Measurements from ENCODE around the gene LYPD4.
A peak's percentile ranks its signal among the peaks of the same experiment; 100 is the strongest.
"Not testable (repeated sequence)": the region's sequence is repeated elsewhere in the genome, so short reads cannot be mapped to it uniquely, and the experiment has no call there.

LYPD4 gene

DNA sequence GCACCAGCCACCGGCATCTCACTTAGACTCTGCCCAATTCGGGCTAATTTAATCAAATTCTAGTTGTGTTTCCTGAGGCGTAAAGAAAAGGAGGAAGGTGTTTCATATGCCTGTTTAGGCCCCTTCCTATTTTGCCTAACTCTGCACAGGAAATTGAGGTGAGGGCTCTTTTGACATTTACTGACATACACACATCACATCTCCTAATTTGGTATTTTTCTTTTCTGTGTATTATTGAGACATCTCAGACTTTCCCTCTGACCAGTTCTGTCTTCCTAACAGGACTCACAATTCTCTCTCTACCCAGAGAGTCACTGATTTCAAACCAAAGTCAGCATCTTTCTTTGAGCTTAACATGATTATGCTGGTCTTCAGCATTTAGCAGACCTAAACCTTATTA lies 40.1 kb downstream of the LYPD4 start:
- Mint-ChIP-seq H3K36me3 (no peaks in the 10 kb centered on the region), H3K27me3 (no peaks in the 10 kb centered on the region), H3K9me3 (no peaks in the 10 kb centered on the region), H3K4me1 (peaks cover 33% of the 10 kb centered on the region), H3K4me3 (no peak overlapping the region), H3K27ac (no peak overlapping the region)
- ATAC-seq, result no peak

DNA sequence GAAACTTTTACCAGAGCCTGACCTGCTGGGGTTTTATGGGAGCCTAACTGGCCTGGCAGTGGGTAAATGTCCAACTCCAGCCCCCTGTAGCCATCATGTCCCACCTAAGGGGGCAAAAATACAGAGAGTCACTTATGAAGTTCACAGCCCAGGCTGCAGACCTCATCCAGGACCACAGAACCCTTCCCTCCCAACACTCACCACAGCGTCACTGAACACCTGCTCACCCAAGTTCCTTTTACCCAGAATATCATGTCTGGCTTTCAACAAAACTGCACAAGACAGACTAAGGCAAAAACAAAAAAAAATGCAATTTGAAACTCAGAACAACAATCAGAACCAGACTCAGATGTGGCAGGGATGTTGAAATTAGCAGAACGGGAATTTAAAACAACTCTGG lies 41.7 kb downstream of the LYPD4 start:
- H3K27me3 Mint-ChIP-seq, result no peaks in the 10 kb centered on the region
- no peaks in the 10 kb centered on the region for H3K36me3 Mint-ChIP-seq
- ATAC-seq, result peak; percentile 64
- no peaks in the 10 kb centered on the region for H3K9me3 Mint-ChIP-seq
- no peak overlapping the region for H3K4me3 Mint-ChIP-seq
- peak overlapping the region; percentile 38 for H3K27ac Mint-ChIP-seq
- H3K4me1 Mint-ChIP-seq, result peaks cover 33% of the 10 kb centered on the region

DNA sequence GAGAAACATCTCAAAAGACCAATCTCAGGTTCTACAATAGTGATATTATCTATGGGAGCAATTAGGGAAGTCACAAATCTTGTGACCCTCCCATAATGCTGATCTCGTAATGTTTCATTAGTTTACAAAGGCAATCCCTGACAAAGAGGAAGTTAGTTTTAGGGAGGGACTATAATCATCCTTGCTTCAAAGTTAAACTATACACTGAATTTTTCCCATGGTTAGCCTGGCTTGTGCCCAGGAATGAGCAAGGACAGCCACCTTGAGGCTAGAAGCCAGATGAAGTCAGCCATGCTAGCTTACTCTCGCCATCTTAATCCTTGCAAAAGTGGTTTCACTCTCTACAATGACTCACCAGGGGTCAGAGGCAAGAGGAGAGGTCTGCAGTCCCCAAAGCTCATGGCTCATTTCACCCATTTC lies 42.7 kb downstream of the LYPD4 start:
- no peaks in the 10 kb centered on the region for H3K27me3 Mint-ChIP-seq
- peaks cover 33% of the 10 kb centered on the region for H3K4me1 Mint-ChIP-seq
- peak overlapping the region; percentile 38 for H3K27ac Mint-ChIP-seq
- H3K36me3 Mint-ChIP-seq, result no peaks in the 10 kb centered on the region
- no peak overlapping the region for H3K4me3 Mint-ChIP-seq
- no peaks in the 10 kb centered on the region for H3K9me3 Mint-ChIP-seq
- peak; percentile 41 for ATAC-seq

DNA sequence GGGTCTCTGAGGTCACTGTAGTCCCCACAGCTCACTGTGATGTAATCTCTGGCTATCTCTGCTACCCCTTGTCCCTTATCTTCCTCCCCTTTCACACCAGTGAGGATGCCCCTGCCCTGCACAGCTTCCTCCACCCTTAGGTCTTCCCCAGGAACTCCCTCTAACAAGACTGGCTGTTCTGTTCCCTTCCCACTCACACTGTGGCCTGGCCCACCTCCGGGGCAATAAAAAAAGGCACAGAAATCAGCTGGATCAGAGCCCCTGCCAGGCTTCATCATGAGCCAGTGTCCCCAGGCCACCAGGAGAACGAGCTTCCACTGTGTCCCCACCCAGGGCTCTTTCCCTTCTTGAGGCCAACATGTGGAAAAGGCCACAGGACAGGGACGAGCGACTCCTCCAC lies 43.5 kb downstream of the LYPD4 start:
- no peak for ATAC-seq
- no peaks in the 10 kb centered on the region for H3K9me3 Mint-ChIP-seq
- no peaks in the 10 kb centered on the region for H3K27me3 Mint-ChIP-seq
- H3K4me3 Mint-ChIP-seq, result no peak overlapping the region
- H3K36me3 Mint-ChIP-seq, result no peaks in the 10 kb centered on the region
- peak overlapping the region; percentile 38 for H3K27ac Mint-ChIP-seq
- peaks cover 33% of the 10 kb centered on the region for H3K4me1 Mint-ChIP-seq

DNA sequence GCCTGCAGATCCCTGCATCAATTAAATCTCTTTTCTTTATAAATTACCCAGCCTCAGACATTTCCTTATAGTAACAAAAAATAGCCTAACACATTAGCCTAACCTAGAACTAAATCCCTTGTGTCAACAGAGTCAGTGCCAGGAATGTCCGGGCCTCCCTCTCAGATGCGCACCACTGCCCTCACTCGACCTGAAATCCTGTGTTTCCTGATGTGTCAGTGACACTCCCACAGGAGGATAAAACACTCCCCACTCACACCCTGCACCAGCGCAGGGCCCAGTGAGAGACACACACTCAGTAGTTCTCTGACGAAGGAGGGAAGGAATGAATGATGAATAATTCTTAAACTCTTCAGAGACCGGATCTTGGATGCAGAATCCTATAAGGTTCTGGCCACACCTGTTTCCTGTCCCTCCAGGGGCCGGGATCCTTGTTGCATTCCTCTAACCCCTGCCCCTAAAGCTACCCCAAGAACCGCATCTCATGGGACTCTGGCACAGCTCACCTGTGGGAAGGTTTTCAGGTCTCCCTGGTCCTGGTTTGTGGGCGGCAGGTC lies 45.0 kb downstream of the LYPD4 start:
- ATAC-seq, result no peak
- no peaks in the 10 kb centered on the region for H3K36me3 Mint-ChIP-seq
- H3K4me1 Mint-ChIP-seq, result peaks cover 38% of the 10 kb centered on the region
- no peak overlapping the region for H3K4me3 Mint-ChIP-seq
- H3K9me3 Mint-ChIP-seq, result no peaks in the 10 kb centered on the region
- H3K27ac Mint-ChIP-seq, result no peak overlapping the region
- H3K27me3 Mint-ChIP-seq, result peaks cover 8% of the 10 kb centered on the region

DNA sequence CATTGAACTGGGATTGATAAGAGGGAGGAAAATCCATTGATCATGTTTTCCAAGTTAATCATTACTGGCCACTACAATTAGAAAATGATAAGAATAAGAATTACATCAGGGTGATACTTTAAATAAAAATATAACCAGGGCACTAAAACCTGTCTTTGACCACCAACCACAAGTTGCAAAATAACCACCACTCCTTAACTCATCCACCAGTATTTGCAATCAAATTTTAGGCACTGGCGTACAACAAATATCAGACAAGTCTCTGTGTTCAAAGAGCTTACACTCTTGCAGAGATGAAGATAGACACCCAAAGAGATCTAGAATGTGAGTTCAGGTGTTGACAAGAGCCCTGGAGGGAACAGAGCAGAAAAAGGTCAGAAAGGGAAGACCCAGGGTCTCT lies 47.6 kb downstream of the LYPD4 start:
- no peak overlapping the region for H3K4me3 Mint-ChIP-seq

DNA sequence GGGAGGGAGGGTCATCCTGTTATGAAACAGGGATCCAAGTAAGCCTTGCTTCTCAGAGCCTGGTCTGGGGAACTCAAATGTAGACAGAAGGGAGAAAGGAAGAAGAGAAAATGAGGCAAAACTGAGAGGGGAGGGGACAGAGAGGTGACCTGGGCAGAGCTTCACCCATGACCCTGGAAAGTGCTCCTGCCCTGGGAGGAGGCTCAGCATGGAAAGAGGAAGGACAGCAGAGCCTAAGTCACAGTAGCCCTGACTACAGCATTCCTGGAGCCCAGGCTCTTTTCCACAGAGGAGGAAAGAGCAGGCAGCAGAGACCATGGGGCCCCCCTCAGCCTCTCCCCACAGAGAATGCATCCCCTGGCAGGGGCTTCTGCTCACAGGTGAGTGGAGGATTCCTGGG lies 48.1 kb downstream of the LYPD4 start, which contains the start of gene CEACAM3:
Gene CEACAM3 (plus strand): TSS at position 226 of the 400 bp plus-strand sequence. CDS start 91 bp downstream, at position 317.
- Mint-ChIP-seq H3K27me3 (peaks cover 25% of the 10 kb centered on the region), H3K4me1 (peaks cover 18% of the 10 kb centered on the region), H3K27ac (no peak within 1 kb of the TSS), H3K9me3 (no peaks in the 10 kb centered on the region), H3K4me3 (no peak within 1 kb of the TSS), H3K36me3 (no peaks in the 10 kb centered on the region)
- no peak for ATAC-seq

More for the DNA sequence above, 47.6 kb downstream of the LYPD4 start:
- peaks cover 23% of the 10 kb centered on the region for H3K4me1 Mint-ChIP-seq
- H3K36me3 Mint-ChIP-seq, result no peaks in the 10 kb centered on the region
- peaks cover 23% of the 10 kb centered on the region for H3K27me3 Mint-ChIP-seq
- ATAC-seq, result no peak
- H3K9me3 Mint-ChIP-seq, result no peaks in the 10 kb centered on the region
- no peak overlapping the region for H3K27ac Mint-ChIP-seq

DNA sequence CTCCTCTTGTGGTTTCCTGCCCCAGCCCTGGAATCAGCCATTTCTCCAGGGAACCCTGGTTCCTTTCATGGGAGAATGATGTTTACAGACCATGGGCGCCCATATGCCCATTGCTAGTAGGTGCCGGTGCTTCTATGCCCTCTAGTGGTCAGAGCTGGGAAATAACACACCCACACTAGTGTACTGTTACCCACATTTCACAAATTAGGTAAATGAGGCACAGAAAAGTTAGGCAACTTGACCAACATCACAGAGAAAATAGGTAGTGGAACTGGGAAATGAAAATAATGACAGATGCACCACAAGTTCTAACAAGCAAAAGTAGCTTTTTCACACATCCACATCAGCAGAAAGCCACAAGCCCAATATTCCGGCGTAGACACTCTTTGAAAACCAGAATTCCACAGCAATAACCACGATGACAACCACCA lies 49.4 kb downstream of the LYPD4 start:
- H3K4me3 Mint-ChIP-seq, result no peak overlapping the region
- H3K36me3 Mint-ChIP-seq, result no peaks in the 10 kb centered on the region
- H3K9me3 Mint-ChIP-seq, result no peaks in the 10 kb centered on the region
- no peak overlapping the region for H3K27ac Mint-ChIP-seq
- peaks cover 25% of the 10 kb centered on the region for H3K27me3 Mint-ChIP-seq
- peak; percentile 88 for ATAC-seq
- peaks cover 13% of the 10 kb centered on the region for H3K4me1 Mint-ChIP-seq

DNA sequence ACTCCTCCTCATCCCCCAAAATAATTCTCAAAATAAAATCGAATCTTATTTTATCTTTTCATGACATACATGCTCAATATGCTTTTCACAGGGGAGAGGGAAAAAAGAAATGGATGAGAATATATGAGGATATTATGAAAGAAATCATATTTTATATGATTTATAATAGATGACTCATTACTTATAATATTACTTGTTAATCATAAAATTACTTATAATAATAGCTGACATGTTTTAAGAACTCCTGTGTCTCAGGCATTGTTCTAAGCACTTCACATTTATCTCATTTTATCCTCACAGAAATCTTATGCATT lies 51.1 kb downstream of the LYPD4 start:
- Mint-ChIP-seq H3K36me3 (no peaks in the 10 kb centered on the region), H3K4me1 (peaks cover 13% of the 10 kb centered on the region), H3K4me3 (no peak overlapping the region), H3K27ac (no peak overlapping the region), H3K9me3 (no peaks in the 10 kb centered on the region), H3K27me3 (peaks cover 38% of the 10 kb centered on the region)
- ATAC-seq, result no peak

DNA sequence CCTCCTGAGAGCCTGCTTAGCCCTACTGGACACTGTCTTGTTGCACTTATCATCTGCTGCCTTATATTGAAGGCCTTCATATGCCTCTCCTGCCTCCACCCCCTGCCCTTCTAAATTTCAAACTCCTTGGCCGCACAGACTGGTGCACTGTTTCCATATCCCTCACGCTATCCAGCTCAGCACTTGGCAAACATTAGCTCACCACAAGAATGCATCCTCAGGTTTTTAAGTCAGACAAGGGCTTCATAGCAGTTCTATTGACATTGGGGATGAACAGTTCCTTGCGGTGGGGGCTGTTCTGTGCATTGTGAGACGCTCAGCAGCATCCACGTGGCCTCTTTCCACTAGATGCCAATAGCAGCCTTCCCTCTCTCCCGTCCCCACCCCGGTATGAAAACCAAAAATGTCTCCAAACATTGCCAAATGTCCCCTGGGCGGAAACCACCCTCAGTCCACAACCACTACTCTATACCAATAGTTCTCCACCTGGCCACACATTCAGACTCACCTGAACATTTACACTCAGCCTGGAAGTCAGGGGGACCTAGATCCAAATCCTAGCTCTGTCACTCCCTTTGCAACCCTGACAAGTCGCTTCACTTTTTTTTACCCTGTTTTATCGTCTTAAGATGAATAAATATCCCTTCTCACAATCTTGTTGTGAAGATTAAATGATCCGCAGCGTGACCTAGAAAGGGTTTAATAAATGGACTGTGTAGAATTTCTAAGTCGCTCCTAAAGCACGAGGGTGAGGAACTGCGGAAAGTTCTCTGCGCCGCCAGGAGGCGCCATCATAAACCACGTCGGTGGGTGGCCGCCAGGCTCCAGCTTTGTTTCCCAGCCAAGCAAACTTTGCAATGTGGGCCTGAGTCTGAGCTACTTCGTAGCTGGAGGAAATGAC lies 51.7 kb downstream of the LYPD4 start:
- no peak overlapping the region for H3K27ac Mint-ChIP-seq
- H3K4me1 Mint-ChIP-seq, result peaks cover 13% of the 10 kb centered on the region
- H3K4me3 Mint-ChIP-seq, result no peak overlapping the region
- ATAC-seq, result no peak
- H3K27me3 Mint-ChIP-seq, result peaks cover 42% of the 10 kb centered on the region
- no peaks in the 10 kb centered on the region for H3K36me3 Mint-ChIP-seq
- H3K9me3 Mint-ChIP-seq, result no peaks in the 10 kb centered on the region

DNA sequence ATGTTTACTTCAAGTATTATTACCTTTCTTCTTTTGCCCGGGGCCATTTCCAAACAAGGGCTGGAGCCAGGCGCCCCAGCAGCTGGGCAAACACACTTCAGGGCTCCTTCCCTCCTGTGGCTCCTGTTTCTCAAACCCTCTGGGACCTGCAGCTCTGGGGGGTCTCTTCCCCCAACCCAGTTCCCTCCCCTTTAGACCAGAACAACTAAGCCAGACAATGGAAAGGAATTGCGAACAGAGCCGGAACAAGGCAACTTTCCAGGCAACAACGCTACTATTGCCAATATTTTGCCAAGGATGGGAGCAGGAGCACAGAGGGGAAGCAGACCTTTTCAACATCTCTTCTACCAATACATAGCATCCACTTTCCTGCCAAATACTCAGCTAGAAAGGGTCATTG lies 55.4 kb downstream of the LYPD4 start:
- H3K36me3 Mint-ChIP-seq, ATAC-seq, H3K27ac Mint-ChIP-seq, H3K4me3 Mint-ChIP-seq, H3K9me3 Mint-ChIP-seq: not testable (repeated sequence)
- Mint-ChIP-seq H3K27me3 (peaks cover 60% of the 10 kb centered on the region), H3K4me1 (peaks cover 24% of the 10 kb centered on the region)

DNA sequence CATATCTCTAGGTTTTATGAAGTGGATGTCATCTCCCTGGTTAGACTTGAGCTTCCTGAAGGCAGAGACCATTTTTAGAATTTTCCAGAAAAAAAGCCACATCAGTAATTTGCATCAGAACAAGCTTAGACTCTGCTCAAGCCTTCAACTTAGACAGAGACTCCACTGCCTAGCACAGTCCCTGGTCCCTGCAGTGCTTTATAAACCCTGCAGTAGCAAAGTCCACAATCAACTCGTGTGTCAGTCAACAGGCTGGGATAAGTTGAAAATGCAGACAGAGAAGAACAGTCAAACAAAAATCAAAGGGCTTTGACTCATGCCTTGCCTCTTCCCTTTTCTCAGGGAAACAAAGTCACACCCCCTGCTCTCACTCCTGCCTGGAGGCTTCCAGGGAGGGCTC lies 56.0 kb downstream of the LYPD4 start:
- not testable (repeated sequence) for H3K4me3 Mint-ChIP-seq, H3K36me3 Mint-ChIP-seq, H3K9me3 Mint-ChIP-seq, H3K27ac Mint-ChIP-seq, ATAC-seq
- peaks cover 60% of the 10 kb centered on the region for H3K27me3 Mint-ChIP-seq
- peaks cover 30% of the 10 kb centered on the region for H3K4me1 Mint-ChIP-seq
